ENCODE data around the gene IGFBP7. TPM values are rescaled to one million over a fixed set of nuclear protein-coding genes. Genes with fewer than 3 reads are reported as not detected.

IGFBP7 gene
- total RNA-seq, 1 donor, result 234 TPM

GRCh38 chr4:57154926-57155325, 44.7 kb upstream of the IGFBP7 start:
- H3K4me3 ChIP-seq (ENCODE audit: low read depth, low read length), result no peak overlapping the region
- DNase-seq (ENCODE audit: low read depth), result no peak
- TF ChIP-seq, protein P1, sequence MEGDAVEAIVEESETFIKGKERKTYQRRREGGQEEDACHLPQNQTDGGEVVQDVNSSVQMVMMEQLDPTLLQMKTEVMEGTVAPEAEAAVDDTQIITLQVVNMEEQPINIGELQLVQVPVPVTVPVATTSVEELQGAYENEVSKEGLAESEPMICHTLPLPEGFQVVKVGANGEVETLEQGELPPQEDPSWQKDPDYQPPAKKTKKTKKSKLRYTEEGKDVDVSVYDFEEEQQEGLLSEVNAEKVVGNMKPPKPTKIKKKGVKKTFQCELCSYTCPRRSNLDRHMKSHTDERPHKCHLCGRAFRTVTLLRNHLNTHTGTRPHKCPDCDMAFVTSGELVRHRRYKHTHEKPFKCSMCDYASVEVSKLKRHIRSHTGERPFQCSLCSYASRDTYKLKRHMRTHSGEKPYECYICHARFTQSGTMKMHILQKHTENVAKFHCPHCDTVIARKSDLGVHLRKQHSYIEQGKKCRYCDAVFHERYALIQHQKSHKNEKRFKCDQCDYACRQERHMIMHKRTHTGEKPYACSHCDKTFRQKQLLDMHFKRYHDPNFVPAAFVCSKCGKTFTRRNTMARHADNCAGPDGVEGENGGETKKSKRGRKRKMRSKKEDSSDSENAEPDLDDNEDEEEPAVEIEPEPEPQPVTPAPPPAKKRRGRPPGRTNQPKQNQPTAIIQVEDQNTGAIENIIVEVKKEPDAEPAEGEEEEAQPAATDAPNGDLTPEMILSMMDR (IDR thresholded peaks at IDR 0.05; ENCODE audit: insufficient read depth, low read depth, low read length), result no peak

DNA sequence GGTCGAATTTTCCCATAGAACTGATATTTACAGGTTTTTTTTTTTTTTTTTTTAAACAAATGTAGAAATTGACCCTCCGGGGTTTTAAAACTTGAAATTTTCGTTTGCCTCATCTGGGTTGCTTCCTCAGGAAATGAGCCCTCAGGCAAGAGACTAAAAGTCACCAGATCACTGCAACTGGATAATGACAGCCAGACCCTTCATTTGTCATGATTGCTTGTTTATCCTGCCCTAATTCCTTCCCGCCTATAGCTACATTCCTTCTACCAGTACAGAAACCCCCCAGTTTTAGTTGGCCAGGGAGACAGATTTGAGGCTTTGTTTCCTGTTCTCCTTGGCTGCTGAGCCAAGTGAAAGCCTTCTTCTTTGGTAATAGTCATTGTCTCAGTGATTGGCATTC, 44.0 kb upstream of the IGFBP7 start:
- DNase-seq (ENCODE audit: low read depth), result peak; percentile 28
- TF ChIP-seq, protein P1 (IDR thresholded peaks at IDR 0.05; ENCODE audit: insufficient read depth, low read depth, low read length), result no peak
- no peak overlapping the region for H3K4me3 ChIP-seq (ENCODE audit: low read depth, low read length)

DNA sequence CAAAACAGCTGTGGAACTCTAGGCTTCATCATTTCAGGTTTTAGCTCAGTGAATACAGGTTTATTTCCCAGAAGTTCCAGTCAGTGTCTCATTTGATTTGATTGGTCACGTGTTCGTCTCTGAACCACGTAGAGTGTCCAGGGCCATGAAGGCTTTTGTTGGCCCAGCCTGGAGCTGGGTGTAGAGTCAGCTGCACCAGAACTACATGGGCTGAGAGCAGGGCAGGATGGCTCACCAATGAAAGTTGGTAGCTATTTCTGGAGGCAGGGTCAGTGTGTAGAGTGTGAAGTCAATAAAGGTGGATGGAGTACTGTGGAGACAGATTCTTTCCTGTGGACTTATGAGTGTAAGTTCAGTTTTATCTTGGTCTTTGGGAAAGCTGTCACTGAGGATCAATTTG, 43.0 kb upstream of the IGFBP7 start:
- TF ChIP-seq, protein P1 (IDR thresholded peaks at IDR 0.05; ENCODE audit: insufficient read depth, low read depth, low read length), result no peak
- no peak for DNase-seq (ENCODE audit: low read depth)

DNA sequence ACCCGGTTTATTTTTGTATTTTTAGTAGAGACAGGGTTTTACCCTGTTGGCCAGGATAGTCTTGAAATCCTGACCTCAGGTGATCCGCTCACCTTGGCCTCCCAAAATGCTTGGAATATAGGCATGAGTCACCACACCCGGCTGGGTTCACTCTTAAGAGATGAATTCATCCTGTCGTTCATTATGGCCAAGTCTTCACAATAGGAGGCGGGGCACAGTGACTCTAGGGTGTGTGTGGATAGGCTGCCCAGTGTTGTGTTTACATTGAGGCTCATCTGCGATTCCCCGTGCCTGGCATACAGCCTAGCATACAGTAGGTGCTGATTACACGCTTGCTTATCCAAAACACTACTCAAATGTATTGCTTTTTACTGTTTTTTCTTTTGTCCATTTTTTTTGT, 41.3 kb upstream of the IGFBP7 start:
- H3K4me3 ChIP-seq (ENCODE audit: low read depth, low read length), result no peak overlapping the region
- TF ChIP-seq, protein P1 (IDR thresholded peaks at IDR 0.05; ENCODE audit: insufficient read depth, low read depth, low read length), result no peak
- DNase-seq (ENCODE audit: low read depth), result no peak

More for the DNA sequence above, 43.0 kb upstream of the IGFBP7 start:
- no peak overlapping the region for H3K4me3 ChIP-seq (ENCODE audit: low read depth, low read length)

- no peak for DNase-seq (ENCODE audit: low read depth)
- TF ChIP-seq, protein P1 (IDR thresholded peaks at IDR 0.05; ENCODE audit: insufficient read depth, low read depth, low read length), result no peak
- H3K4me3 ChIP-seq (ENCODE audit: low read depth, low read length), result no peak overlapping the region
These were observed 39.6 kb upstream of the IGFBP7 start for GRCh38 chr4:57149833-57150232.

DNA sequence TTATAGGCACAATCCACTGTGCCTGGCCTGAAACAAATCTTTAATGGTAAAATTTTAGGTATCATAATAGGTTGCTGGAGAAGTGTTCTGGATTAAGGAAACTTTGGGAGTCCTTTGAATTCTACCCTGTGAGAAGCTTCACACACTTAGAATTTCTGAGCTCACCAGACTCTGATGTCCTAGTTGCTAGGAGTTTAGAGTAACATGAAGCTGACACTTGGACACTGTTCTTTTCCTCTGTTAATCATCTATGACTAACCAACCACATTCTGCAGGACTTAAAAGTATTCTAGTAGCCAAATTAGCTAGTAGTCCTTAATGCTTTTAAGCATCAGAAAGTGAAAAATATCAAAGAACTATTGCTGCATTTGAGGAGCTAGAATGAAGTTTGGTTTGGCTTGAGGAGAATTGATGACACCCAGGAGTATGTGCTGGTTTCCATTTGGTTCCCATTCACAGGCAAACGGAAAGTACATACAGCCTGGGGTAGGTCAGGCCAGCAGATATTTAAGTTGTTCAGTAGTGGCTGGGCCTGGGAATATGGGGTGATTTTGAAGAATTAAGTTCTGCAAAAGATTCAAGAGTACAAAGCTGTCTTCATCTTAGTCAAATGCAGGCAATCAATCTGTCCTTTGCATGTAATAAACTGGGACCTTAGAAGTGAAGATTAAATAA, 38.8 kb upstream of the IGFBP7 start:
- TF ChIP-seq, protein P1 (IDR thresholded peaks at IDR 0.05; ENCODE audit: insufficient read depth, low read depth, low read length), result no peak
- no peak overlapping the region for H3K4me3 ChIP-seq (ENCODE audit: low read depth, low read length)
- DNase-seq (ENCODE audit: low read depth), result peak; percentile 49

DNA sequence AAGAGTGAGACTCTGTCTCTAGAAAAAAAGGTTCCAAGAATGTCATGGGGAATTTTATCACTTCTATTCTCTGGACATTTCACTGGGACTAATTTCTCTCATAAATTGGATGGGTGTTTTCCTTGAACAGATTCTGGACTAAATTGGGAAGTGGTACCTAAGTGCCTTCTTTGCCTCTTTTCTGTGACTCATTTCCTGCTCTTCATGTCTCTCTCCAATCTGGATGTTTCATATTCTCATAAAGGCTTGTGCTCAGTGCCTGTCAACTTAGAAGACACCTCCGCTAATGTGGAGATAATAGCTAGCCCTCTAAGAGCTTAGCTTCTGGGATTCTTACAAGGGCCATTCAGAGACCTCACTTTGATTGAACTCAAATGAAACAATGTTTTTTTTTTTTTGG, 38.0 kb upstream of the IGFBP7 start:
- no peak for DNase-seq (ENCODE audit: low read depth)
- TF ChIP-seq, protein P1 (IDR thresholded peaks at IDR 0.05; ENCODE audit: insufficient read depth, low read depth, low read length), result no peak
- H3K4me3 ChIP-seq (ENCODE audit: low read depth, low read length), result no peak overlapping the region

All from fibroblast of villous mesenchyme (primary cell).